Raji (cell line): ENCODE results near the gene PKNOX2.

Experiments used
- POLR2A ChIP-seq: IDR thresholded peaks from 2 replicates; pipeline ENCODE4 v1.6.1; 2011; ENCODE audit warnings: low read depth, low read length, control low read depth; ENCODE audit not compliant: insufficient read depth

The PKNOX2 gene

GRCh38 chr11:125441648-125442410 is 277.3 kb downstream of the PKNOX2 start:
- TF ChIP-seq POLR2A, result no peak

GRCh38 chr11:125442946-125443345 is 278.4 kb downstream of the PKNOX2 start:
- no peak for TF ChIP-seq POLR2A

GRCh38 chr11:125443767-125444311 is 279.3 kb downstream of the PKNOX2 start:
- TF ChIP-seq POLR2A, result no peak

GRCh38 chr11:125445731-125446130 is 281.2 kb downstream of the PKNOX2 start:
- TF ChIP-seq POLR2A, result no peak

GRCh38 chr11:125446279-125446678 is 281.7 kb downstream of the PKNOX2 start:
- no peak for TF ChIP-seq POLR2A

GRCh38 chr11:125447721-125448120 is 283.2 kb downstream of the PKNOX2 start:
- no peak for TF ChIP-seq POLR2A

- TF ChIP-seq POLR2A, result no peak
Measured at GRCh38 chr11:125448136-125448535, 283.6 kb downstream of the PKNOX2 start.

- no peak for TF ChIP-seq POLR2A
Measured at GRCh38 chr11:125449565-125449964, 285.0 kb downstream of the PKNOX2 start.

GRCh38 chr11:125451400-125452124 is 287.0 kb downstream of the PKNOX2 start:
- no peak for TF ChIP-seq POLR2A

GRCh38 chr11:125452125-125452470 is 287.5 kb downstream of the PKNOX2 start:
- TF ChIP-seq POLR2A, result no peak

- TF ChIP-seq POLR2A, result no peak
Measured at GRCh38 chr11:125454047-125454446, 289.5 kb downstream of the PKNOX2 start.

GRCh38 chr11:125455851-125456250 is 291.3 kb downstream of the PKNOX2 start:
- TF ChIP-seq POLR2A, result no peak

- no peak for TF ChIP-seq POLR2A
Measured at GRCh38 chr11:125457814-125458343, 293.3 kb downstream of the PKNOX2 start.

GRCh38 chr11:125460275-125460674 is 295.7 kb downstream of the PKNOX2 start:
- TF ChIP-seq POLR2A, result no peak

GRCh38 chr11:125463590-125464269 is 299.2 kb downstream of the PKNOX2 start:
- no peak for TF ChIP-seq POLR2A
